IPS-11a (cell line): ENCODE measurements around the gene BEST3.

Experiments
- H3K4me3 ChIP-seq: one replicate; pipeline ENCODE4 v1.5.1; 2013; ENCODE audit warnings: low read depth, low read length, control low read depth

The BEST3 gene

DNA sequence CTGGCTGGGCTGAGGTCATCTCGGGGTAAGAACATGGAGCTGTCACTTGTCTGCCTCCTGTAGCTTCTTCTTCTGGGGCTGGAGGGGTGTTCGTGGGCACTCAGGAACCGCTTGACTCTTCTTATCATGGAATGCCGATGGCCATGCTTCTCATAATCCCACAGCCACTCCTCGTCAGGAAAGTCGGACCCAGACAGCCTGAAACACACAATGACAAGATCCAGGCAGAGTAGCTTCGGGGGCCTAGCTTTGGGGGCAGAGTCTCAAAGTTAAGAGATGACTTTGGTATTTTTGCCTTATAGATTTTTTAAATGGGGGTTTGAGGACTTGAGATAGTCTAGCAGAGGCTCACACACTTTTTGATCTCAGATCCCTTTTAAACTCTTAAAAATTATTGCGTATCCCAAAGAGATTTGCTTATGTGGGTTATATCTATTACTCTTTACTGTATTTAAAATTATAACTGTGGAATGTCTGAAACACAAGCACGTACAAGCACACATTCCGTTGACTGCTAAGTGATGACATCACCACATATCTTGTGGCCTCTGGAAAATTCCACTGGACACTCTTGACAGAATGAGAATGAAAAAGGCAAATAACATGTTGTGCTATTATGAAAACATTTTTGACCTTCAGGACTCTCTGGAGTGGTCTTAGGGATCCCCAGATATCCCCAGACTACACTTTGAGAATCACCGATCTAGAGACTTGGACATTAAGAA, 43.3 kb downstream of the BEST3 start:
- H3K4me3 ChIP-seq, result no peak overlapping the region

DNA sequence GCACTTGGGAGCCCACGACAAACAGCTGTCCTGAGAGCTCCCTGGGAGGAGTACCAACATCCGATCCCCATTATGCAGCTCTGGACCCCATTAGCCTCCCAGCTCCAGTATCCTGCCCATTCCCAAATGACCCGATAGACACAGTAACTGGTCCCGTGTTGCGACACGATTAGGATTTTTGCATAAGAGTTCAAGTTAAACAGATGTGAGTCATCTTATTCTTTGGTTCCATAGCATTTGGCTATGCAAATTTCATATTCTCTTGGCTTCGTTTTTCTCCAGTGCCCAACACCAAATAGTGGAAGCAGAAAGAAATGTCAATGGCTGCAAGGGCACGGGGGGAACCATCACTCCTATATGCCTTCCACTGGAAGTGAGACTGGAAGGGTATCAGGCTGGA, 45.4 kb downstream of the BEST3 start:
- H3K4me3 ChIP-seq, result no peak overlapping the region

DNA sequence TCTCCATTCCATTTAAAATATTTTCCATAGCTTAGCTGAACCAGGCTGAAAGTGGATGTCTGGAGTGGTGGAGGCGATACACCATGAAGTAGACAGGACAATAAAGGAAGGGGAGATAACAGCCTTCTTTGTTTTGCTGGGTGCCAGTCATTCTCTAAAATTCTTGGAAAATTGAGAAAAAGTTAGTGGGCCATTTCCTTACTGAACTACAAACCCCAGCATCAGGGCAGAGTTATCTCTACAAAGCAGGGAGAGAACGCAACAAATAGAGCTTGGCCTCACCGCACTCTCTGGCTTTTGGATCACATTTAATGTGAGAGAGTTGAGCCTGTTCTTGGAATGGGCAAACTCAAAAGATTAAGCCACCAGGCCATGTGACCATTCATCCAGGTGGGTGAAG, 47.2 kb downstream of the BEST3 start:
- H3K4me3 ChIP-seq, result no peak overlapping the region

DNA sequence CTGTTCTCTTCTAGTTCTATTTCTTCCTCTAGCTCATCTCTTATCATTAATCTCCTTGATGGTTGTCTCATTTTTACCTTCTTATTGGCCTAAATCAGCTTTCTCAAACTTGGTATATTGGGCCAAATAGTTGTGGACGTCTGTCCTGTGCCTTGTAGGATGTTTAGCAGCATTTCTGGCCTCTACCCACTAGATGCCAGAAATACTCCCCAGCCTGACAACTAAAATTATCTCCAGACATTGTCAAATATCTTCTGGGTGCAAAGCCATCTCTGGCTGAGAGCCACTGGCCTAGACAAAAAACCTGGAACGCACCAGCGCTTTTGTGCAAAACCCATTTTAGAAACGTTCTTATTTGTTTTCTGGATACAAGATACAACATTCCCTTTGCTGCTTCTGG, 49.6 kb downstream of the BEST3 start:
- H3K4me3 ChIP-seq, result no peak overlapping the region

DNA sequence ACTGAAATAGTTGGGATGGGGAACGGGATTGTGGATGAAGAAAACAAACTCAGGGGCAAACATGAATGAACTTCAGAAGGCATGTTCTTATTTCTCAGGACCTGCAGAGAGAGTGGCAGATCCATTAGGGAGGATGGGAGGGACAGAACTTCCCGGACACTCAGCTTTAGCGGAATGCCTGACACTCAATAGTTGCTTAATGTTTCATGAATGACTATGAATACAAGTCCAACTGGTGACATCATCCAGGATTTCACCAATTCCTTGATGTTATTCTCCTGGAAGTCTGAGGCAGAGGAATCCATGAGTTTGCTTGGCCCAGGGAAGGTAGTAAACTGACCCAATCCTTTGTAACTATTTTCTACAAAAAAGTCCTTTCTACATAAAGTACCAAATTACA, 50.6 kb downstream of the BEST3 start:
- no peak overlapping the region for H3K4me3 ChIP-seq

DNA sequence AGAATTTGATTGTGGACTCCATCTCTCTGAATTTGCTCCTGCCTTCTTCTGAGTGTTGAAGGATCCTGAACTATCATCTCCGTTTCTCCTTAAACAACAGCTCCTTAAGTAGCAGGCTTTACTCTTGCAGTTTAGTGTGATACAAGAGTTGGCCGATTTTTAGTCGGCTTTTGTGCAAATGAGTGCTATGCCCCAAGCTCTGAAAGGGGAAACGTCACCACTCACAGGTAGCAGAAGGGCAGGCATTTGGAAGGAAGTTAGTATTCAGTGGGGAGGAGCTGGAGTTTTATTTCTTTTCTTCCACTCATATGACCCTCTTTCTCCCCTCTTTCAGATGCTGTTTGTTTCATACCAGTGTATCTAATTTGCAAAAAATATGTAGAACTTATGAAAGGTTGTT, 51.9 kb downstream of the BEST3 start:
- no peak overlapping the region for H3K4me3 ChIP-seq

DNA sequence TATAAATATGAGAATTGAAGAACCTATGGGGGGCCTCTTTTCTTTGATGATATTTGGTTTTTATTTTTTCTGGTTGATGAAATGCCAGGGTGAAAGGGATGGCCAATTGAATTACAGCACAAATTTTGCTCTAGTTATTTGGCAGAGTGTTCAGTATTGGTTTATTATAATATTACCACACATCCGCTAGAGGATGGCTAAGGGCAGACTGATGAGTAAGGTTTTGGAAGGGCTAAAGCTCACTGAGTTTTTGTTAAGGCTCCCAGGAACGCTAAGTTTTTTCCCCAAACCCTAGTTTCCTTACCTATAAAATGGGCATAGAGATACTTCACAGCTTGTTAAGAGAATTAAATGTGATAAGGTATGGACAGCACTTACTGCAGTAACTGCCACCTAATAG, 54.1 kb downstream of the BEST3 start:
- H3K4me3 ChIP-seq, result no peak overlapping the region

DNA sequence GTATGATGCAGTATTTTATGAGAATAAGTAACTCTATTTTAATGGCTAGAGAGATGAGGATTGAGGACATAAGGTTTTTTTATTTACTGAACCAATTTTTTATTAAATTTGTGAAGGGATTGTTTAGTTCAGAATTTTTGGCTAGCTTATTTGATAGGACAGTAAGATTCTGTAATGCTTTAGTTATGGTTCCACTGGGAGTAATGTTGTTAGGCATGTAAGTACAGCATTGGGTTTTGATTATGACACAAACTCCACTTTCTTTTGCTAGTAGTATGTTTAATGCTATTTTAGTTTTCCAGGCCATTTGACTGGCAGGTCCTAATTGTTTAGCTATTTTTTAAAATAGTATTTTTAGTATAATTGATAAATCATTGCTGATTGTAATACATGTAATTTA, 54.6 kb downstream of the BEST3 start:
- H3K4me3 ChIP-seq, result no peak overlapping the region

DNA sequence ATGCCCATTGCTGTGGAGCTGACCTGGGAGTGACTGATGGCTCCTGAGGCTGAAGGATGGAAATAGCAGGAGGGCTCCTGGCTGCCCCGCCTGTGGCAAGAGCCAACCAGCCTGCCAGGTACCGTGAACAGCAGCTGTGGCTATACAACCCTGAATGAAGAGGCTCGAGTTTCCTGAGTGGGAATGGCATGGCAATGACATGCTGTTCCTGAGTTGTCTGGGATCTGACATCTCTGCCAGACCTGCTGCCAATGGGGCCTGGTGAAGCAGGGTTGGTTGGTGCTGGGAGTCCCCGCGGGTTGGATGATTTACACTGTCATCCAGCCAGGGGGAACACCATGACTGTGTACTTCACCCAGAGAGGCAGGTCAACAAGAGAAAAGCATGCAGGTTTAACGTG, 56.6 kb downstream of the BEST3 start:
- H3K4me3 ChIP-seq, result no peak overlapping the region

DNA sequence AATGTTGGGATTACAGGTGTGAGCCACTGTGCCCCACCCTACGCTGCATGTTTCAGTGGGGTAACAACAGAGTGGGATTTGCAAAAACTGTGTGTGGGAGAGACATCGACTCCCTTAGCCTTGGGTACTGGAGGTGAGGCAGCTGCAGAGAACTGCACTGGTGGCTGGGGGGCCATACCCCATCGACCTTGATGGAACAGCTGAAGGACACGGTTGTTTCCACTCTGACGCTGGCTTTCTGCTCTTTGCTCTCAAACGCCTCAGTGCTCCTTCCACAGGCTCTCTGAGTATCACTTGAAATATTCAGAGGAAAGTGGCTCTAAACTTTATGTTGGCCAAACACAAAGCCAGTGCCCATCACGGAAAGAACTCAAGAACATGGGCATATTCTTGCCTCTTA, 57.6 kb downstream of the BEST3 start:
- no peak overlapping the region for H3K4me3 ChIP-seq

DNA sequence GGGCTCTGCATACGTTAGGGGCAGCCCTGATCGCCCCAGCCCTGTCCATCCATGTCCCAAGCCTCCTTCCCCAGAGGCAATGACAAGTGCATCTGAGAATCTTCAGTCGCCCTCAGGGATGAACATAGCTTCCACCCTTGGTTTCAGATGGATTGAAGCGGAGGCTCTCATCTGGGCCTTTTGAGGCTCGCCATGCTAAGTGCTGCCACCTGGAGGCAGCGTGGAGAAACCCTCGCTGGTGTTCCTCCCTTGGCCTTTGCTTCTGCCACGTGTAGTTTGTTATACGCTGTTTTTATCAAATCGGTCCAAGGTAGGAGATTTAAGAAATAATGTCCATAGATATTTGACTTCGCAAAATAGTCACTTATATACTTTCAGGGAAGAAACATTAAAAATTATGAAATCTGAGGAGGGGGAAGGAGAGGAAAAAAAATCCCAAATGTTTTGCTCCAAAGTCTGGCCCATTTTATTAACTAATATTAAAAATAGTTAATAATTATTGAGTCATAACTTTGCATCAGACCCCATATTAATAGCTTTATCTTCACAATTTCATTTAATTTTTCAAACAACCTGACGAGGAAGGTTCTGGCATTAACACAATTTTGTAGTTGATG, 59.6 kb downstream of the BEST3 start:
- no peak overlapping the region for H3K4me3 ChIP-seq

DNA sequence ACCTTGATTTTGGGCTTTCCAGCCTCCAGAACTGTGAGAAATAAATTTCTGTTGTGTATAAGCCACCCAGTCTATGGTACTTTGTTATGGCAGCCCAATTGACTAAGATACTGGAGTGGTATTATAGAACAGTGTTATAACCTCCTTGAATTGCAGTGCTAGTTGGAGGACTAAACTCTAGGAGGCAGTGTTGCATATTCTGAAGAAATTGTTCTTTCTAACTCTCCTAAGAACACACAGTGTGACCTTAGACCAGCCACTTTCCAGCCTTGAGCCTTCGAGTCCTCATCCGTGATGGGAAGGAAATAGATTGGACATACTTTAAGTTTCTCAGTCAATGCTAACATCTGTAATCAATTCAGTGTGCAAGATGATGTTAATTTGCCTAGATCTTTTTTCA, 66.0 kb downstream of the BEST3 start:
- no peak overlapping the region for H3K4me3 ChIP-seq

DNA sequence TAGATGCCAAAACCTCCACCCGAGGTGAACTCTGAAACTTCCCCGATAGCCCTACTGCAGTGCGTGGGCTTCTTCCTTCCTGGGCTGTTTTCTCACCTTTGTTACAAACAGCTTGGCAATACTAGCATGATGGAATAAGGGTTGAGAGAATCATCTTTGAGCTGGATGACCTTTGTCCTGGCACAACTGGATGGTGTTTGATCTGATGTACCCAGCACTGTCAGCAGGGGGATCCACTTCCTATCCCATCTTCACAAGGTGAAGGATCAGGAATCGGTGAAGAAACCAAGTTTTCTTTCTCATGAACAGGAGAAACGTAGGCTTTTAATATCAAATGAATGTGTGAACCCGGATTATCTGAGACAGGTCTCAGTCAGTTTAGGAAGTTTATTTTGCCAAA, 68.9 kb downstream of the BEST3 start:
- no peak overlapping the region for H3K4me3 ChIP-seq

DNA sequence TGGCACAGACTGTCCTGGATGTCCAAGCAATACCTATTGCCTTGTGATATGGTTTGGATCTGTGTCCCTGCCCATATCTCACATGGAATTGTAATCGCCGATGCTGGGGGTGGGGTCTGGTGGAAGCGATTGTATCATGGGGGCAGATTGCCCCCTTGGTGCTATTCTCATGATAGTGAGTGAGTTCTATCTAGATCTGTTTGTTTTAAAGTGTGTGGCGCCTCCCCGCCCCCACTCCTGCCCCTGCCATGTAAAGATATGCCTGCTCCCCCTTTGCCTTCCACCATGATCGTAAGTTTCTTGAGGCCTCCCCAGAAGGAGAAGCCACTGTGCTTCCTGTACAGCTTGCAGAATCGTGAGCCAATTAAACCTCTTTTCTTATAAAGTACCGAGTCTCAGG, 71.6 kb downstream of the BEST3 start:
- no peak overlapping the region for H3K4me3 ChIP-seq

DNA sequence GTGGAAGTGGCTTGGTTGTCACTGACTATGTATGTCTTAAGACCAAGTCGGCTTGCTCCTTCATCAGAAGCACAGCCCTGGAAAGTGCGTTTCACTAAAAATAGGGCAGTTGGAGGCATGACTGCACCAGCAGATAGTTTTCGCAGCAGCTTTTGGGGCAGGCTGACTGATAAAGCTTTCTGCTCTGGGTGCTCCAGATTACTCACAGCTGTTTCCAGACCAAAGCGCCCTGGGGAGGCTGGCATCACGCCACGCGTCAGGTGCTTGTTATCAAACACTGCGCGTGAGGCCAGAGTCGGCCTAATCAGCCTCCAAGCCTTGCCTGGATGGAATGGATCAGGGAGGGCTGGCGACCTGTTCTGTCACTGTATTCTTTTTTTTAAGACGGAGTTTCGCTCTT, 75.1 kb downstream of the BEST3 start:
- no peak overlapping the region for H3K4me3 ChIP-seq

DNA sequence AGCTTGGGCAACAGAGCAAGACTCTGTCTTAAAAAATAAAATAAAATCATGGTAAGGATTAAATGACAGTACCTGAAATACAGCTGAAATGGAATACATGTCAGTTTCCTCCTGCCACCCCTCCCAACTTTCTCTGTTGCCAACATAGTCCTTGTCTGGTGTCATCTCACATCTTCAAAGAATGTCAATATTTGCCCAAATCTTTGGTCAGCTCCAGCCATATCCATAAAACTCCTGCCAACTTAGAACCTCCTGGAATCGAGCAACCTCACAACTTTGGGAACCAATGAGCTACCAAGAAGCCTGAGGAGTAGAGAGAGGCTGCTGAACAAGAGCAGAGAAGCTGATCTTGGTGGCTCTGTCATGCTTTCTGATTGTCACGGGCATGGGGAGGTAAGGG, 77.6 kb downstream of the BEST3 start:
- H3K4me3 ChIP-seq, result no peak overlapping the region

DNA sequence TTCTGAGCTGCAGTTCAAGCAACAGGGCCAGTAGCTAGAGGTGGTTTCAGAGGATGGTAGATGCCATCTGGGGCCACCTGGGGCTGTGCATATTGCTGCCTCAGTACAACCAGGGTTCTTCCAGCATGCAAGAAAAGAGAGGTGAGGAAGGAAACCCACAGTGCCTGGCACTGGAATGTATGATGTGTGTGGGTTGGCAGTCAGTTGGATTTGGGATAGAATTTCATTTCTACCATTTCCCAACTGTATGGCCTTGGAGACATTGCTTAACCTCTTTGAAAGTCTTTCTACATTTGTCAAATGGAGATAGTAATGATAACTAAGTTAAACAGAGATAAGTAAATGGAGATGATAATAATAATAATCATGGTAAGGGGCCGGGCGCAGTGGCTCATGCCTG, 78.2 kb downstream of the BEST3 start:
- H3K4me3 ChIP-seq, result no peak overlapping the region

DNA sequence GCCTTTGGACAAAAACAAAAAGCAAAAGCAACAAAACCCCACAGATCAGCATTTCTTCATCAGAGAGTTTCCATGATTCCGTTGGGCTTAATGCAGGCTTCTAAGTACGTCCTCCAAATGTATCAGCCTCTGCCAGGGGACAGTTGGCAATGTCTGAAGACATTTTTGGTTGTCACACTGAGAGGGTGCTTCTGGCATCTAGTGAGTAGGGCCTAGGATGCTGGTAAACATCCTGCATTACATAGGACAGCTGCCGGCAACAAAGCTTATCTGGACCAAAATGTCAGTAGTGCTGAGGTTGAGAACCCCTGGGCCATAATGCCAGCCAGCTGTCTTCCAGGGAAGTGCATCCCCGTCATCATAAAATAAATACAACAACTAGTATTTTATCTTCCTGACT, 79.0 kb downstream of the BEST3 start:
- H3K4me3 ChIP-seq, result no peak overlapping the region

DNA sequence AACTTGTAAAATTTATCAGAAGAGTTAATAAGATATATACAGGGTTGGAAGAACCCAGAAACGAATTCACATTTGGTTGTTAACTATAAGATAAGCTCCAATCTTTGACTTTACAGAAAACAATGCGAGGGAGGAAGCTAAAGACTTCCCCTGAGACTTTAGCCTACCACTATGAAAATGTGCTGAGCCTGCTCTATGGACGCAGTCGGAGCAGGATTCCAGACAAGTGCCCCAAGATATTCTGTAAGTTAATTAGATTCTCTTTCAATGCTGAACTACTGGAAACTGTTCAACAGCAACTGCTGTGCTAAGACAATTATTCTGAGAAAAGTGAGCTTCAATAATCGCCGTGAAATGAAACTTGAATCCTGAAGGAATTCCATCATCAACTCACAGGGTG, 80.1 kb downstream of the BEST3 start:
- no peak overlapping the region for H3K4me3 ChIP-seq

DNA sequence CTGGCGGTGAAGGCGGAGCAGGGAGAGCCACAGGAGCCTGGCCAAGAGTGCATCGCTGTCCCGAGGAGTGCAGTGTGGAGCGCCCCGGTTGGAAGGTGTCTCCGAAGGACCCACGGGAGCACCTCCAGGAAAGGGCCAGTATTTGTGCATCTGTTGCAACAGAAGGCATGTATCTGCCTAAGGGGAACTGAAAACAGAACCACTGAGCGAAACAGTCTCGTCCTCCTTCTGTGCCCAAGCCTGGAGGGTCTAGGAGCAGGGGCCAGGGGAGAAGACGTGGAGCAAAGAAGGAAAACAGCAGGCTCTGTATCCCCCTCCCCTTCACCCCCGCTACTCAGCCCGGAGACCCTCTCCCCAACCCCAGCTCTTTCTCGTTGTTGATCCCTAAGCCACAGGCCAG, 83.1 kb downstream of the BEST3 start:
- H3K4me3 ChIP-seq, result no peak overlapping the region

DNA sequence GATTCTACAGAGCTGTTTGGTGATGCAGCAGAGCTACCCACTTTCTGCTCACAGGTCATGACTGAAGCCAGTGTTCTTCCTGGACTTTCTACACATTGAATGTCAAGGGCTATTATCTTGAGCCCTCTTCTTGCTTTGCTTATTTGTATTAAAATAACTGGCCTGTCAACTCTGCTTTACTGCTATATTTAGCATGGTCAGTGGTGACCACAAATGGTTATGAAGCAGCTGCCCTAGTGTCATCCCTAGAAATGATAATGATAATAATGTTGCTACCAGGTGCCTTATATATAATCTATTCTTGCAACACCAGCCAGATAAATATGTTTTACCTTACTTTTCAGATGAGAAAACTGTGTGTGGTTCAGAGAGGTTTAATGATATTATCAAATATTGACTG, 85.8 kb downstream of the BEST3 start:
- H3K4me3 ChIP-seq, result no peak overlapping the region

DNA sequence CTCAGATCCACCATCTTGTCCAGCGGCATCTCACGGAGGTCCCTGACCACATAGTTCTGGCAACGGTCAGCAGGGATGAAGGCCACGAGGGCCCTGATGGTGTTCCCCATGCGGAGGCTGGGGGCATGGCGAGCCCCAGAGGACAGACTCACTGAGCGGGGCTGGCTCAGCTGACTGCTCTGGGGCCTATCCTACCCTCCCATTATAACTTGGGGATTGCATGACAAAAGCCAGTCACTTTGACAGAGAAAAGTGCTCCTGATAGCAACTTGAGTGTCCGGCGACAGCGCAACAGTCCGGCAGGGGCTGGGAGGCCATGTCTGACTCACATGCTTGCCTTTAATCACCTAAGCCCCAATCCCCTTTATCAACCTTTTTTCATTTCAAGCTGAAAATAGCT, 88.4 kb downstream of the BEST3 start, which contains the start of gene LRRC10:
TSS of gene LRRC10 (minus strand) at position 179 of the 400 bp plus-strand sequence. CDS start at position 110, 69 bp downstream.
- H3K4me3 ChIP-seq, result no peak within 1 kb of the TSS

DNA sequence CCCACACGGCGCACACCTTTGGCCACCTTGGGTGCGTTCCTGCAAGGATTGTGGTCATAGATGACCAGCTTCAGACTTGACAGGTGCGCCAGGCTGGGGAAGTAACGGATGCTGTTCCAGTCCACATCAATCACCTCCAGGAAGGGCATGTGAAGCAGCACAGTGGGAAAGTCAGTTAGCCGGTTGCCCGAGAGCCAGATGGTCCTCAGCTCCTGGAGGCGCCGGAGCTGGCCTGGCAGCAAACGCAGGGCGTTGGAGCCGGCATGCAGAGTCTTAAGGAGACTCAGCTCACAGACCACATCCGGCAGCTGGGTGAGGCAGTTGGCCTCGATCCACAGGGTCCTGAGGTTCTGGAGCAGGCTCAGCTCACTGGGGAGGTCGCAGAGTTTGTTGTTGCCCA, 89.0 kb downstream of the BEST3 start:
- no peak overlapping the region for H3K4me3 ChIP-seq
